WTC11 (cell line): ENCODE measurements around the gene LRP10.

Source experiments
- ATF1 ChIP-seq: sonication (generic); formaldehyde crosslinking; IDR thresholded peaks from 2 replicates; pipeline ENCODE4 v1.8.1; 2023; ENCODE audit warnings: mild to moderate bottlenecking, moderate library complexity, missing genetic modification reagents
- CREB1 ChIP-seq: sonication (generic); formaldehyde crosslinking; IDR thresholded peaks from 2 replicates; pipeline ENCODE4 v1.8.0; 2023; ENCODE audit warnings: mild to moderate bottlenecking, missing genetic modification reagents
- KAT7 ChIP-seq: sonication (generic); formaldehyde crosslinking; IDR thresholded peaks from 2 replicates; pipeline ENCODE4 v1.8.1; 2023; ENCODE audit warnings: missing genetic modification reagents, mild to moderate bottlenecking, borderline replicate concordance
- NR3C1 ChIP-seq: sonication (generic); formaldehyde crosslinking; conservative IDR thresholded peaks from 2 replicates; pipeline ENCODE4 v1.8.1; 2023; ENCODE audit warnings: low read depth, mild to moderate bottlenecking, missing genetic modification reagents
- TCF7 ChIP-seq: sonication (generic); formaldehyde crosslinking; IDR thresholded peaks from 2 replicates; pipeline ENCODE4 v1.8.0; 2022; ENCODE audit warnings: mild to moderate bottlenecking, low read depth, missing genetic modification reagents, moderate library complexity
- ZSCAN18 ChIP-seq: fragments of 250-450 bp; sonication (Bioruptor Pico); IDR thresholded peaks from 2 replicates; pipeline ENCODE4 v2.1.2; 2022; ENCODE audit warnings: mild to moderate bottlenecking, moderate library complexity
- TF ChIP-seq, protein P1 (sequence below): sonication (generic); formaldehyde crosslinking; IDR thresholded peaks from 2 replicates; pipeline ENCODE4 v1.8.1; 2023; ENCODE audit warnings: mild to moderate bottlenecking, missing genetic modification reagents, moderate library complexity
- TF ChIP-seq, protein P2 (sequence below): sonication (generic); formaldehyde crosslinking; IDR thresholded peaks from 2 replicates; pipeline ENCODE4 v1.8.1; 2023; ENCODE audit warnings: mild to moderate bottlenecking, missing genetic modification reagents
- TF ChIP-seq, protein P3 (sequence below): sonication (generic); formaldehyde crosslinking; IDR thresholded peaks from 2 replicates; pipeline ENCODE4 v1.8.1; 2022; ENCODE audit warnings: mild to moderate bottlenecking, moderate library complexity, missing genetic modification reagents
- TF ChIP-seq, protein P4 (sequence below): fragments of 200-600 bp; IDR thresholded peaks from 2 replicates; pipeline ENCODE4 v1.8.0; 2022; ENCODE audit warnings: antibody characterized with exemption

- TF ChIP-seq, protein P1, sequence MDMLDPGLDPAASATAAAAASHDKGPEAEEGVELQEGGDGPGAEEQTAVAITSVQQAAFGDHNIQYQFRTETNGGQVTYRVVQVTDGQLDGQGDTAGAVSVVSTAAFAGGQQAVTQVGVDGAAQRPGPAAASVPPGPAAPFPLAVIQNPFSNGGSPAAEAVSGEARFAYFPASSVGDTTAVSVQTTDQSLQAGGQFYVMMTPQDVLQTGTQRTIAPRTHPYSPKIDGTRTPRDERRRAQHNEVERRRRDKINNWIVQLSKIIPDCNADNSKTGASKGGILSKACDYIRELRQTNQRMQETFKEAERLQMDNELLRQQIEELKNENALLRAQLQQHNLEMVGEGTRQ (CRISPR knock-in tag), result no peak
- TF ChIP-seq, protein P2, sequence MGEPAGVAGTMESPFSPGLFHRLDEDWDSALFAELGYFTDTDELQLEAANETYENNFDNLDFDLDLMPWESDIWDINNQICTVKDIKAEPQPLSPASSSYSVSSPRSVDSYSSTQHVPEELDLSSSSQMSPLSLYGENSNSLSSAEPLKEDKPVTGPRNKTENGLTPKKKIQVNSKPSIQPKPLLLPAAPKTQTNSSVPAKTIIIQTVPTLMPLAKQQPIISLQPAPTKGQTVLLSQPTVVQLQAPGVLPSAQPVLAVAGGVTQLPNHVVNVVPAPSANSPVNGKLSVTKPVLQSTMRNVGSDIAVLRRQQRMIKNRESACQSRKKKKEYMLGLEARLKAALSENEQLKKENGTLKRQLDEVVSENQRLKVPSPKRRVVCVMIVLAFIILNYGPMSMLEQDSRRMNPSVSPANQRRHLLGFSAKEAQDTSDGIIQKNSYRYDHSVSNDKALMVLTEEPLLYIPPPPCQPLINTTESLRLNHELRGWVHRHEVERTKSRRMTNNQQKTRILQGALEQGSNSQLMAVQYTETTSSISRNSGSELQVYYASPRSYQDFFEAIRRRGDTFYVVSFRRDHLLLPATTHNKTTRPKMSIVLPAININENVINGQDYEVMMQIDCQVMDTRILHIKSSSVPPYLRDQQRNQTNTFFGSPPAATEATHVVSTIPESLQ (CRISPR knock-in tag), result no peak
- TF ChIP-seq, protein P3, sequence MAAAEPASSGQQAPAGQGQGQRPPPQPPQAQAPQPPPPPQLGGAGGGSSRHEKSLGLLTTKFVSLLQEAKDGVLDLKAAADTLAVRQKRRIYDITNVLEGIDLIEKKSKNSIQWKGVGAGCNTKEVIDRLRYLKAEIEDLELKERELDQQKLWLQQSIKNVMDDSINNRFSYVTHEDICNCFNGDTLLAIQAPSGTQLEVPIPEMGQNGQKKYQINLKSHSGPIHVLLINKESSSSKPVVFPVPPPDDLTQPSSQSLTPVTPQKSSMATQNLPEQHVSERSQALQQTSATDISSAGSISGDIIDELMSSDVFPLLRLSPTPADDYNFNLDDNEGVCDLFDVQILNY (CRISPR knock-in tag), result no peak
- no peak for TF ChIP-seq KAT7 (CRISPR knock-in tag)
- TF ChIP-seq, protein P4, sequence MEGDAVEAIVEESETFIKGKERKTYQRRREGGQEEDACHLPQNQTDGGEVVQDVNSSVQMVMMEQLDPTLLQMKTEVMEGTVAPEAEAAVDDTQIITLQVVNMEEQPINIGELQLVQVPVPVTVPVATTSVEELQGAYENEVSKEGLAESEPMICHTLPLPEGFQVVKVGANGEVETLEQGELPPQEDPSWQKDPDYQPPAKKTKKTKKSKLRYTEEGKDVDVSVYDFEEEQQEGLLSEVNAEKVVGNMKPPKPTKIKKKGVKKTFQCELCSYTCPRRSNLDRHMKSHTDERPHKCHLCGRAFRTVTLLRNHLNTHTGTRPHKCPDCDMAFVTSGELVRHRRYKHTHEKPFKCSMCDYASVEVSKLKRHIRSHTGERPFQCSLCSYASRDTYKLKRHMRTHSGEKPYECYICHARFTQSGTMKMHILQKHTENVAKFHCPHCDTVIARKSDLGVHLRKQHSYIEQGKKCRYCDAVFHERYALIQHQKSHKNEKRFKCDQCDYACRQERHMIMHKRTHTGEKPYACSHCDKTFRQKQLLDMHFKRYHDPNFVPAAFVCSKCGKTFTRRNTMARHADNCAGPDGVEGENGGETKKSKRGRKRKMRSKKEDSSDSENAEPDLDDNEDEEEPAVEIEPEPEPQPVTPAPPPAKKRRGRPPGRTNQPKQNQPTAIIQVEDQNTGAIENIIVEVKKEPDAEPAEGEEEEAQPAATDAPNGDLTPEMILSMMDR, result no peak
- TF ChIP-seq ATF1 (CRISPR knock-in tag), result no peak
- TF ChIP-seq TCF7, result no peak
- no peak for TF ChIP-seq ZSCAN18 (CRISPR knock-in tag)
- no peak for TF ChIP-seq NR3C1 (CRISPR knock-in tag)
- no peak for TF ChIP-seq CREB1 (CRISPR knock-in tag)
These were observed 14.4 kb downstream of the LRP10 start for GRCh38 chr14:22885975-22886374.
